HCT116 (cell line): ENCODE measurements around the gene COL23A1. TPM values are rescaled to one million over a fixed set of nuclear protein-coding genes. Genes with fewer than 3 reads are reported as not detected.

Experiments
- ATAC-seq: fragments of 200-7000 bp; cut with Tn5 transposase; 2 replicates; pipeline ENCODE4 v1.9.1; 2020; ENCODE audit warnings: mild to moderate bottlenecking, moderate library complexity
- BruUV-seq: library from RNA; stranded (reverse); fragments of 400-500 nt; replicated peaks from 2 replicates; lab custom pipeline; 2021; lab: Mats Ljungman, UMichigan
- CTCF ChIA-PET: fragments of 300-600 bp; sonication (Branson Sonifier 250); formaldehyde crosslinking; loops from one replicate; lab custom pipeline; 2021; ENCODE audit warnings: antibody characterized with exemption; lab: Charles Lee
- POLR2A ChIA-PET: fragments of 300-600, 350-600 bp; sonication (Branson Sonifier 250); formaldehyde crosslinking; loops from one replicate; lab custom pipeline; 2021; ENCODE audit warnings: antibody characterized with exemption; lab: Charles Lee
- RAD21 ChIA-PET, 2 experiments: fragments of 300-600 bp; sonication (Branson Sonifier 250); formaldehyde crosslinking; loops; one replicate each; lab custom pipeline; 2023; ENCODE audit warnings: low total read pairs in 2 of 2; ENCODE audit not compliant: uncharacterized antibody in 2 of 2, unreplicated experiment in 2 of 2, low non-redundant PET in 1 of 2; lab: Charles Lee
- DNase-seq: peaks from one replicate; pipeline ENCODE4 v3.0.0-alpha.2; 2010; ENCODE audit warnings: low read depth, low spot score
- H2AFZ ChIP-seq: fragments of 200-600 bp; shearing (Covaris generic), sonication (generic); 2 replicates; pipeline ENCODE4 v1.6.1; 2017; ENCODE audit warnings: low read depth, mixed run types, mixed read lengths, antibody characterized with exemption, low read length; ENCODE audit not compliant: poor library complexity, severe bottlenecking
- H3K27ac ChIP-seq: 2 replicates; pipeline ENCODE4 v1.5.1; 2012; ENCODE audit warnings: low read depth, low read length
- H3K27me3 ChIP-seq: fragments of 200-600 bp; sonication (generic); 2 replicates; pipeline ENCODE4 v1.6.1; 2016; ENCODE audit warnings: mixed run types, low read length, mixed read lengths; ENCODE audit not compliant: insufficient read depth
- H3K36me3 ChIP-seq, 2 experiments: fragments of 200-500 bp in 1 of 2; fragments of 200-600 bp in 1 of 2; sonication (Bioruptor generic) in 1 of 2; sonication (generic) in 1 of 2; 2 replicates each; pipeline versions ENCODE4 v1.5.1 to v1.6.1; 2014 to 2016; ENCODE audit warnings: low read length in 2 of 2, inconsistent platforms in 1 of 2, mixed read lengths in 1 of 2, mixed run types in 1 of 2; ENCODE audit not compliant: insufficient read depth in 2 of 2, control insufficient read depth in 1 of 2
- H3K4me1 ChIP-seq, 2 experiments: fragments of 200-600 bp in 1 of 2; sonication (generic) in 1 of 2; 2 replicates each; pipeline versions ENCODE4 v1.5.1 to v1.6.1; 2012 to 2017; ENCODE audit warnings: low read length in 2 of 2, inconsistent platforms in 1 of 2, mild to moderate bottlenecking in 1 of 2, mixed read lengths in 1 of 2, mixed run types in 1 of 2, moderate library complexity in 1 of 2; ENCODE audit not compliant: insufficient read depth in 2 of 2, control insufficient read depth in 1 of 2
- H3K4me2 ChIP-seq: fragments of 200-600 bp; sonication (generic); 2 replicates; pipeline ENCODE4 v1.6.1; 2017; ENCODE audit warnings: mixed run types, low read length, mixed read lengths
- H3K4me3 ChIP-seq, 2 experiments: fragments of 200-600 bp in 1 of 2; sonication (generic) in 1 of 2; replicated peaks in 1 of 2; 2 replicates each; pipeline ENCODE4 v1.5.1; 2011 to 2016; ENCODE audit warnings: low read length in 2 of 2, control low read depth in 1 of 2, low read depth in 1 of 2, mild to moderate bottlenecking in 1 of 2, mixed read lengths in 1 of 2, mixed run types in 1 of 2
- H3K79me2 ChIP-seq: fragments of 200-600 bp; sonication (generic); 2 replicates; pipeline ENCODE4 v1.6.1; 2017; ENCODE audit warnings: mild to moderate bottlenecking, mixed run types, low read length, moderate library complexity, mixed read lengths; ENCODE audit not compliant: insufficient read depth
- H3K9ac ChIP-seq: fragments of 200-600 bp; sonication (generic); 2 replicates; pipeline ENCODE4 v1.6.1; 2016; ENCODE audit warnings: low read length, mixed read lengths
- H3K9me2 ChIP-seq: fragments of 200-600 bp; sonication (generic), shearing (Covaris generic); 2 replicates; pipeline ENCODE4 v1.6.1; 2017; ENCODE audit warnings: mixed run types, mild to moderate bottlenecking, moderate library complexity; ENCODE audit not compliant: insufficient read depth
- H3K9me3 ChIP-seq, 2 experiments: fragments of 200-500 bp in 1 of 2; fragments of 200-600 bp in 1 of 2; sonication (Bioruptor generic) in 1 of 2; sonication (generic) in 1 of 2; 2 replicates each; pipeline ENCODE4 v1.6.1; 2014 to 2017; ENCODE audit warnings: low read length in 2 of 2, mixed read lengths in 2 of 2, inconsistent platforms in 1 of 2, low read depth in 1 of 2, mild to moderate bottlenecking in 1 of 2, mixed run types in 1 of 2, moderate library complexity in 1 of 2; ENCODE audit not compliant: control insufficient read depth in 1 of 2, insufficient read depth in 1 of 2
- H4K20me1 ChIP-seq: fragments of 200-600 bp; sonication (generic), shearing (Covaris generic); 2 replicates; pipeline ENCODE4 v1.6.1; 2017; ENCODE audit warnings: mixed run types, mild to moderate bottlenecking, moderate library complexity; ENCODE audit not compliant: insufficient read depth
- CBX3 ChIP-seq: IDR thresholded peaks from 2 replicates; pipeline ENCODE4 v1.6.1; 2012; ENCODE audit warnings: low read depth
- CEBPB ChIP-seq: IDR thresholded peaks from 2 replicates; pipeline ENCODE4 v1.6.1; 2012; ENCODE audit warnings: low read depth
- CTCF ChIP-seq, 3 experiments: fragments of 200-600 bp in 1 of 3; sonication (generic) in 1 of 3; IDR thresholded peaks in 2 of 3; conservative IDR thresholded peaks in 1 of 3; 2 replicates each; pipeline ENCODE4 v1.5.1; 2012 to 2017; ENCODE audit warnings: low read depth in 2 of 3, low read length in 2 of 3, antibody characterized with exemption in 1 of 3, borderline replicate concordance in 1 of 3, control low read depth in 1 of 3, mild to moderate bottlenecking in 1 of 3, mixed read lengths in 1 of 3, mixed run types in 1 of 3, moderate library complexity in 1 of 3; ENCODE audit not compliant: insufficient read depth in 1 of 3
- FOSL1 ChIP-seq: IDR thresholded peaks from 2 replicates; pipeline ENCODE4 v1.6.1; 2012; ENCODE audit warnings: low read depth
- JUND ChIP-seq: IDR thresholded peaks from 2 replicates; pipeline ENCODE4 v1.6.1; 2012
- POLR2A ChIP-seq: IDR thresholded peaks from 2 replicates; pipeline ENCODE4 v1.7.0; 2011; ENCODE audit warnings: borderline replicate concordance; ENCODE audit not compliant: insufficient read depth, insufficient read length; ENCODE audit errors: extremely low read depth
- POLR2AphosphoS5 ChIP-seq: IDR thresholded peaks from 2 replicates; pipeline ENCODE4 v1.6.1; 2011; ENCODE audit warnings: mild to moderate bottlenecking, low read depth, low read length, moderate library complexity
- SIN3A ChIP-seq: IDR thresholded peaks from 2 replicates; pipeline ENCODE4 v1.6.1; 2012; ENCODE audit warnings: low read depth
- SRF ChIP-seq: IDR thresholded peaks from 2 replicates; pipeline ENCODE4 v1.6.1; 2012; ENCODE audit warnings: low read depth
- intact Hi-C: fragments of 100-400 bp; cut with micrococcal nuclease; formaldehyde crosslinking; loops from 2 replicates; pipeline ENCODE4 v1.10.0; 2022
- total RNA-seq: library from RNA; stranded (reverse); gene quantifications from one replicate; pipeline ENCODE4 v1.2.1, GENCODE V29; 2021; ENCODE audit not compliant: unreplicated experiment

COL23A1 gene
- total RNA-seq, 1 experiment from 2014 or later, result not detected

GRCh38 chr5:178421699-178422399, 168.3 kb downstream of the COL23A1 start:
- Histone ChIP-seq H3K27me3 (no peaks in the 10 kb centered on the region), H3K79me2 (no peaks in the 10 kb centered on the region), H3K9me3 (no peaks in the 10 kb centered on the region), H3K4me3 (no peak overlapping the region), H3K9me2 (no peaks in the 10 kb centered on the region), H3K36me3 (no peaks in the 10 kb centered on the region), H3K4me1 (no peaks in the 10 kb centered on the region), H3K4me2 (no peak overlapping the region), H3K27ac (no peak overlapping the region), H2AFZ (no peak overlapping the region), H4K20me1 (no peaks in the 10 kb centered on the region), H3K9ac (no peak overlapping the region)
- BruUV-seq, result no TSS peak
- intact Hi-C loops, result no loop called here
- no peak for ATAC-seq
- CTCF ChIA-PET, result interaction anchor here (0.8 kb wide), 1 partner anchor 39 kb away, joined by 3 read pairs; no protein-coding TSS in a partner anchor
- POLR2A ChIA-PET, result no interaction called here
- RAD21 ChIA-PET, result no interaction called here
- DNase-seq, result no peak
- TF ChIP-seq CBX3 (no peak), SRF (no peak), CTCF (IDR thresholded peaks at IDR 0.05 in 2 of 3, conservative IDR thresholded peaks at IDR 0.05 in 1 of 3; ENCODE audit: borderline replicate concordance in 1 of 3, insufficient read depth in 1 of 3, low read depth in 2 of 3, low read length in 2 of 3) (no peak), POLR2AphosphoS5 (no peak), CEBPB (no peak), FOSL1 (no peak), SIN3A (no peak), POLR2A (no peak), JUND (no peak)
- TF ChIP-seq, all 23 proteins: peak for 0
